OCI-LY1 (cell line): Measurements from ENCODE around the gene CACNA1H.

Experiments used
- EZH2 ChIP-seq: fragments of 200-600 bp; sonication (generic), shearing (Covaris generic); IDR thresholded peaks from 2 replicates; pipeline ENCODE4 v1.8.0; 2017; ENCODE audit warnings: borderline replicate concordance, mixed run types, mild to moderate bottlenecking, antibody characterized with exemption, low read length, moderate library complexity, mixed read lengths
- TF ChIP-seq, protein P1 (sequence below): fragments of 200-600 bp; sonication (generic), shearing (Covaris generic); IDR thresholded peaks from 2 replicates; pipeline ENCODE4 v1.5.1; 2017; ENCODE audit warnings: mild to moderate bottlenecking, antibody characterized with exemption, low read length, moderate library complexity, mixed read lengths

DNA sequence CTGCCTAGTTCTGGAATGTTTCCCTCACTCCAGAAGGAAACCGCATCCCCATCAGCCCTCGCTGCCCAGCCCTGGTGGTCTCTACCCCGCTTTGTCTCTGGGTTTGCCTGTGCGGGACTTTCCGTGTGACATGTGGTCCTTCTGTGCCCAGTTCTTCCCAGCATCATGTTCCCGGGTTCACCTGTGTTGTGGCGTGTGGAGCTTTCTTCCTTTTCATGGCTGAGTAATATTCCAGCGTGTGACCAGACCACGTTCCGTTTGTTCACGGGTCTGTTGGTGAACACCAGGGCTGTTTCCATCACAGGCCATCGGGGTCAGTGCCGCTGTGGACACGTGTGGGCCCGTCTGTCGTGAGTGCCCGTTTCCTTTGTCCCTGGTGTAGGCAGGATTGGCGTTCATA lies 32.1 kb downstream of the CACNA1H start:
- TF ChIP-seq, protein P1, sequence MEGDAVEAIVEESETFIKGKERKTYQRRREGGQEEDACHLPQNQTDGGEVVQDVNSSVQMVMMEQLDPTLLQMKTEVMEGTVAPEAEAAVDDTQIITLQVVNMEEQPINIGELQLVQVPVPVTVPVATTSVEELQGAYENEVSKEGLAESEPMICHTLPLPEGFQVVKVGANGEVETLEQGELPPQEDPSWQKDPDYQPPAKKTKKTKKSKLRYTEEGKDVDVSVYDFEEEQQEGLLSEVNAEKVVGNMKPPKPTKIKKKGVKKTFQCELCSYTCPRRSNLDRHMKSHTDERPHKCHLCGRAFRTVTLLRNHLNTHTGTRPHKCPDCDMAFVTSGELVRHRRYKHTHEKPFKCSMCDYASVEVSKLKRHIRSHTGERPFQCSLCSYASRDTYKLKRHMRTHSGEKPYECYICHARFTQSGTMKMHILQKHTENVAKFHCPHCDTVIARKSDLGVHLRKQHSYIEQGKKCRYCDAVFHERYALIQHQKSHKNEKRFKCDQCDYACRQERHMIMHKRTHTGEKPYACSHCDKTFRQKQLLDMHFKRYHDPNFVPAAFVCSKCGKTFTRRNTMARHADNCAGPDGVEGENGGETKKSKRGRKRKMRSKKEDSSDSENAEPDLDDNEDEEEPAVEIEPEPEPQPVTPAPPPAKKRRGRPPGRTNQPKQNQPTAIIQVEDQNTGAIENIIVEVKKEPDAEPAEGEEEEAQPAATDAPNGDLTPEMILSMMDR = no peak
- TF ChIP-seq EZH2 = no peak
